Measurements from ENCODE around the gene PRLH. TPM values are rescaled to one million over a fixed set of nuclear protein-coding genes. Genes with fewer than 3 reads are reported as not detected.
A peak's percentile ranks its signal among the peaks of the same experiment; 100 is the strongest.

PRLH gene
- total and polyA plus RNA-seq, 4 donors, result not detected

- no peaks in the 10 kb centered on the region for H3K27me3 ChIP-seq (ENCODE audit: control insufficient read depth in 4 of 4, insufficient read depth in 4 of 4, low read length in 3 of 4)
- 93% methylated on average over 19 of the region's 19 CpGs for whole genome bisulfite sequencing
- H3K4me3 ChIP-seq (ENCODE audit: low read depth in 1 of 3, low read length in 3 of 3), result no peak overlapping the region
- TF ChIP-seq EGR1 (IDR thresholded peaks at IDR 0.05; ENCODE audit: low read depth in 2 of 2) (no peak), ZBTB33 (IDR thresholded peaks at IDR 0.05) (no peak), JUND (IDR thresholded peaks at IDR 0.05) (no peak), FOXA1 (IDR thresholded peaks at IDR 0.05) (no peak)
- peaks cover 7 to 68% (median 53%) of the 10 kb centered on the region in 4 donors for H3K4me1 ChIP-seq (ENCODE audit: control insufficient read depth in 4 of 4, insufficient read depth in 4 of 4, low read length in 3 of 4)
- H3K9me3 ChIP-seq (ENCODE audit: control insufficient read depth in 4 of 4, low read length in 3 of 4), result no peaks in the 10 kb centered on the region
- peaks cover 0 to 4% (median 3%) of the 10 kb centered on the region in 4 donors for H3K36me3 ChIP-seq (ENCODE audit: control insufficient read depth in 4 of 4, insufficient read depth in 3 of 4, low read depth in 1 of 4, low read length in 3 of 4)
- DNase-seq (ENCODE audit: low spot score), result no peak
- H3K9ac ChIP-seq (ENCODE audit: low read depth in 1 of 2, low read length in 2 of 2), result no peak overlapping the region
- H3K27ac ChIP-seq (ENCODE audit: low read depth in 1 of 2, low read length in 2 of 2), result no peak overlapping the region
Measured at GRCh38 chr2:237583385-237584295, 17.3 kb downstream of the PRLH start.

- Histone ChIP-seq H3K9me3 (ENCODE audit: control insufficient read depth in 4 of 4, low read length in 3 of 4) (no peaks in the 10 kb centered on the region), H3K4me3 (ENCODE audit: low read depth in 1 of 3, low read length in 3 of 3) (no peak overlapping the region), H3K9ac (ENCODE audit: low read depth in 1 of 2, low read length in 2 of 2) (no peak overlapping the region), H3K27me3 (ENCODE audit: control insufficient read depth in 4 of 4, insufficient read depth in 4 of 4, low read length in 3 of 4) (no peaks in the 10 kb centered on the region), H3K27ac (ENCODE audit: low read depth in 1 of 2, low read length in 2 of 2) (peak overlapping the region; percentile 89 to 96), H3K36me3 (ENCODE audit: control insufficient read depth in 4 of 4, insufficient read depth in 3 of 4, low read depth in 1 of 4, low read length in 3 of 4) (peaks cover 0 to 4% (median 1%) of the 10 kb centered on the region in 4 donors), H3K4me1 (ENCODE audit: control insufficient read depth in 4 of 4, insufficient read depth in 4 of 4, low read length in 3 of 4) (peaks cover 7 to 68% (median 53%) of the 10 kb centered on the region in 4 donors)
- no peak for DNase-seq (ENCODE audit: low spot score)
- TF ChIP-seq RXRA (IDR thresholded peaks at IDR 0.05), result peak; percentile 67
- TF ChIP-seq GABPA (IDR thresholded peaks at IDR 0.05 in 1 of 2, conservative IDR thresholded peaks at IDR 0.05 in 1 of 2), result no peak
- TF ChIP-seq TAF1 (conservative IDR thresholded peaks at IDR 0.05), result no peak
- TF ChIP-seq EGR1 (IDR thresholded peaks at IDR 0.05; ENCODE audit: low read depth in 2 of 2), result no peak
- TF ChIP-seq REST (IDR thresholded peaks at IDR 0.05), result no peak
- no peak for TF ChIP-seq RAD21 (IDR thresholded peaks at IDR 0.05)
- no peak for TF ChIP-seq FOXA1 (IDR thresholded peaks at IDR 0.05)
- TF ChIP-seq NR2F2 (IDR thresholded peaks at IDR 0.05), result peak; percentile 23
- peak; percentile 53 for TF ChIP-seq HNF4G (IDR thresholded peaks at IDR 0.05)
- TF ChIP-seq ATF3 (IDR thresholded peaks at IDR 0.05), result no peak
- TF ChIP-seq SP1 (IDR thresholded peaks at IDR 0.05), result peak; percentile 44
- TF ChIP-seq ZBTB33 (IDR thresholded peaks at IDR 0.05), result no peak
- TF ChIP-seq HNF4A (conservative IDR thresholded peaks at IDR 0.05), result peak; percentile 87 to 95
- TF ChIP-seq CTCF (IDR thresholded peaks at IDR 0.05; ENCODE audit: low read depth, low read length, missing input control), result no peak
- TF ChIP-seq JUND (IDR thresholded peaks at IDR 0.05), result no peak
- peak; percentile 15 for TF ChIP-seq MAX (IDR thresholded peaks at IDR 0.05)
- TF ChIP-seq YY1 (IDR thresholded peaks at IDR 0.05), result no peak
- 69% methylated on average over 15 of the region's 15 CpGs for WGBS
Measured at GRCh38 chr2:237585590-237586221, 19.3 kb downstream of the PRLH start.

Data from liver (tissue), 9 donors.